GM19240 (cell line): ENCODE results near the gene MYEF2.

Source experiments
- DNase-seq: peaks from one replicate; pipeline ENCODE4 v3.0.0; 2011; ENCODE audit warnings: low spot score; ENCODE audit not compliant: insufficient read length

The MYEF2 gene

DNA sequence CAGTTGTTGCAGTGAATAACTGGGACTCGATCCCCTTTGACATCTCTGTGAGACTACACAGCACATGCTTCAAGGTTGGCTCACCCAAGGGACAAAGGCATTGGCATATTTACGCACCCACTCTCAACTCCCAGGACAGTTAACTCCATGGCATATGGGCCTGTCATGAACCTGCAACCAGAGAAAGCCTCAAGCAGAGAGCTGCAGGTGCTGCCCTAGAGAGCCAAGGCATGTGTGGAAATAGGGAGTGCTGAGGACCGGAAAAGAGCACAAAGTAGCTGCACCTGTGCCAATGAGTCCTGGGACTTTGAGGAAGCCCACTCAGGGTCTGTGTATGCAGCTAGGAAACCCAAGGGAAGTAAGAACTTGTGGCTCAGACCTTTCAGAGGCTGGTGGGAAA lies 90.3 kb downstream of the MYEF2 start:
- DNase-seq, result no peak

DNA sequence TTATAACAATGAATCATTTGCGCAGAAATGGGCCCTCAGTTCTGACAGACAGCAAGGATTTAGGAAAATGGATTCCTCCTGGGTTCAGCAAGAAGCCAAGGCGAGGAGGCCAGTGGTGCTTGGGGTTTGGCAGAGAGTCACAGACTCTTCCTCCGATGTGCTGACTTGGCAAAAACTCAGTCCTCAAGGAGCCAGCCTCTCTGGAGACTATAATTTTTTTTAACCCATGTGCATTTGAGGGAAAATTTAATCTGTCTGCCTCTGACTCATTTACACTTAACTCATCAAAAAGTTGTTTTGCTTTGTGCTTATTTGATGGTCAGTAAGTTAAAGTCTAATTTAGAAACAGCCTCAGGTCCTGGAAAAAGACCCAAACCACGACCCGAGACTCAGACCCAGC lies 91.5 kb downstream of the MYEF2 start:
- DNase-seq, result no peak

DNA sequence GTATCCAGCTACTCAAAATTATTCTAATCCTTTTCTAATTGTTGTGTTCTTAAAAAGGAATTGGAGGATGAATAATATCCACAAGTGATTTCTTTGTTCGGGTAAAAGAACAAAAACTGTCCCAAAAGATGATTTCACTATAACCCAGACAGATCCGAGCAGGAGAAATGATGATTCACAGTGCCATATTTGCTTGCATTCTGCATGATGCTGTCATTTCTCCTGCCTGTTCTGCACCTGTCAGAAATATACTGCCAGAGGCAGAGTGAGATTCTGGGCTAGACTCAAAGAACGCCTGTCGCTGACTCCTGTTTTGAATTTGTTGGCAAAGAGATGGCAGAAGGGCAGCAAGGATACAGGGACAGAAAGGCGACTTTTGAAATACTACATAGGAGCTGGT lies 92.0 kb downstream of the MYEF2 start:
- DNase-seq, result no peak

DNA sequence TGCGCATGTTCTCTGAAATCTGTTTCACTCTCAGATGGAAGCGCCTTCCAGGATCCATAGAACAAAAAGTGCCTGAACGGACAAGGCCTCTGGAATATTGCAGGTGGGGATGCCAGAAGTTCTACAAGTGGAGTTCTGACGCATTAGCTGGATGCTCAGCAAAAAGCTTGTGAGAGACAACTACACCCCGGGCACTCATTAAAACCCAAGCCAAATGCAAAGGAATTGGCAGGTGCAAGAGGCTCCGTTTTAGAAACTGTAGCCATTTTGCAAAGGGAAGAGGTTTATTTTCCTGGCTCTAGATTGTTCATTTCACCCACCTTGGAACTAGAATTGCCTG lies 92.5 kb downstream of the MYEF2 start:
- DNase-seq, result no peak

DNA sequence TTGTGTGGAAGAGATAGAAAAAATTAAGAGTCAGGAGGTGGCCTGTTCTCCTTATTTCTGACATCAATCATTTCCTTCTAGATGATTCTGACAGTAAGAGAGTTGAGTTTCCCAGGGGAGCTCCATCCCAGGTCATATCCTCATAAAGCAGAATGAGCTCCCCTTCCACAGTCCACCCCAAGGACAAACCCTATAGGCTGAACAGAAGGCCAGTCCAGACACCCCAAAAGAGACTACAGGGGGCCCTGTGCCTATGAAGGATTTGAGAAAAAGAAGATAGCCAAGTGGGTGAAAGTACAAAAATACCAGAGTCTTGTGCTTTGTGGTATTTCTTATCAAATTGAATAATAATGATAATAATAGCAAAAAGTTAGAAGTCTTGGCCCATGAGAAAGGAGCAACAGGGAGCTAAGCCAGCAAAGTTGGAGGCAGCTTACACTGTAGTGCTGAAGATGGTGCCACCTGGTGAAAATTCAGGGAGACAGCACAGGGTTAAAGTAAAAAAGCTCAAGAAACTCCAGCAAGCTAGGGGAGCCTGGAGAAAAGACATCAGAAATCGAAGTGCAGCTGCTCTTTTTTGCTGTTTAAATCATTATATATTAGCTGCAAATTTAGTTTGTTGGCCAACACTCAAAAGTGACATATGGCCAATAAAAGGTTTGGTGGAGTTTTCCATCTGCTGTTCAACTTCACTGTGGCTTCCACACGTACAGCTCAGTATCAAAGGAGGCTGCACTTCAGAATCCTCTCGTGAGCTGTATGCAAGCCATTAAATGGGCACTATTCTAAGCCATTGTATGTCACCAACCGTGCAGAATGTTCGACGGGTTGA lies 93.1 kb downstream of the MYEF2 start:
- DNase-seq, result no peak
